Thyroid gland (tissue), 4 donors: ENCODE results near the gene SKP1. TPM values are rescaled to one million over a fixed set of nuclear protein-coding genes. Genes with fewer than 3 reads are reported as not detected.
"Not testable (repeated sequence)": the region's sequence is repeated elsewhere in the genome, so short reads cannot be mapped to it uniquely, and the experiment has no call there.

ENCODE experiments used
- DNase-seq, 2 donors: peaks; one replicate each; pipeline ENCODE4 v3.0.0-alpha.2; 2019
- H3K27ac ChIP-seq, 3 donors: fragments of 200-600 bp; sonication (generic); 1 replicate in 2 of 3; 2 replicates in 1 of 3; pipeline ENCODE4 v1.5.1; 2016 to 2019; ENCODE audit warnings: mild to moderate bottlenecking in 1 of 3, moderate library complexity in 1 of 3
- H3K27me3 ChIP-seq: fragments of 200-600 bp; sonication (generic); one replicate; pipeline ENCODE4 v1.5.1; 2019
- H3K36me3 ChIP-seq, 2 donors: fragments of 200-600 bp; sonication (generic); one replicate each; pipeline ENCODE4 v1.5.1; 2016 to 2019
- H3K4me1 ChIP-seq, 2 donors: fragments of 200-600 bp; sonication (generic); one replicate each; pipeline ENCODE4 v1.5.1; 2017 to 2019
- H3K4me3 ChIP-seq, 3 donors: fragments of 200-600 bp; sonication (generic); replicated peaks in 1 of 3; 1 replicate in 2 of 3; 2 replicates in 1 of 3; pipeline ENCODE4 v1.5.1; 2016; ENCODE audit warnings: mild to moderate bottlenecking in 1 of 3
- H3K9me3 ChIP-seq: fragments of 200-600 bp; sonication (generic); one replicate; pipeline ENCODE4 v1.5.1; 2017
- CTCF ChIP-seq, 6 experiments: fragments of 200-600 bp in 3 of 6; fragments of 450-650 bp in 3 of 6; sonication (generic) in 3 of 6; IDR thresholded peaks; one replicate each; pipeline ENCODE4 v1.5.1; 2016 to 2019; ENCODE audit warnings: antibody characterized with exemption in 6 of 6, mild to moderate bottlenecking in 2 of 6, inconsistent platforms in 1 of 6, moderate library complexity in 1 of 6
- POLR2A ChIP-seq, 2 donors: fragments of 450-650 bp; IDR thresholded peaks; one replicate each; pipeline ENCODE4 v1.6.1; 2017; ENCODE audit warnings: antibody characterized with exemption in 2 of 2, mild to moderate bottlenecking in 2 of 2, moderate library complexity in 1 of 2
- WGBS, 2 donors: methylation state at CpG; one replicate each; pipeline ENCODE4 v1.1.5; 2017; 5-methylcytosine and 5-hydroxymethylcytosine counted together
- intact Hi-C: fragments of 100-400 bp; cut with DNase I; formaldehyde crosslinking; loops from one replicate; pipeline ENCODE4 v1.15.1; 2023
- total RNA-seq, 4 donors: library from RNA; depleted of rRNA; stranded (reverse); fragments of >200 nt; gene quantifications; one replicate each; pipeline ENCODE4 v1.2.3, GENCODE V29; 2016

The SKP1 gene
- total RNA-seq, 4 donors from 2014 or later, result 234 to 418 (median 346) TPM

- H3K4me3 ChIP-seq, result no peak overlapping the region
- no peak for DNase-seq
- peaks cover 37 to 56% of the 10 kb centered on the region in 2 donors for H3K36me3 ChIP-seq
- no peaks in the 10 kb centered on the region for H3K4me1 ChIP-seq
- TF ChIP-seq POLR2A (IDR thresholded peaks at IDR 0.05) (no peak), CTCF (IDR thresholded peaks at IDR 0.05) (no peak)
- intact Hi-C loops, result no loop called here
- H3K27ac ChIP-seq, result no peak overlapping the region
- no peaks in the 10 kb centered on the region for H3K9me3 ChIP-seq
- no peaks in the 10 kb centered on the region for H3K27me3 ChIP-seq
- 94 to 97% methylated on average over 6 of the region's 6 CpGs for WGBS, 2 donors
Observed at GRCh38 chr5:134161513-134162395, 15.0 kb downstream of the SKP1 start.

- Histone ChIP-seq H3K27me3 (no peaks in the 10 kb centered on the region), H3K36me3 (peaks cover 22 to 38% of the 10 kb centered on the region in 2 donors), H3K9me3 (no peaks in the 10 kb centered on the region), H3K4me1 (peaks cover 17 to 34% of the 10 kb centered on the region in 2 donors), H3K4me3 (no peak overlapping the region), H3K27ac (no peak overlapping the region)
- 100% methylated on average over 1 of the region's 1 CpG for WGBS, 2 donors
- TF ChIP-seq POLR2A (IDR thresholded peaks at IDR 0.05), result no peak
- no peak for TF ChIP-seq CTCF (IDR thresholded peaks at IDR 0.05)
- DNase-seq, result no peak
- intact Hi-C loops, result no loop called here
Observed at GRCh38 chr5:134153657-134154056, 23.1 kb downstream of the SKP1 start.

- TF ChIP-seq CTCF (IDR thresholded peaks at IDR 0.05) (no peak), POLR2A (IDR thresholded peaks at IDR 0.05) (no peak)
- no peak overlapping the region for H3K27ac ChIP-seq
- H3K36me3 ChIP-seq, result peaks cover 22 to 35% of the 10 kb centered on the region in 2 donors
- DNase-seq, result no peak
- no peaks in the 10 kb centered on the region for H3K27me3 ChIP-seq
- no peaks in the 10 kb centered on the region for H3K9me3 ChIP-seq
- H3K4me3 ChIP-seq, result no peak overlapping the region
- intact Hi-C loops, result no loop called here
- 91 to 98% methylated on average over 3 of the region's 3 CpGs for WGBS, 2 donors
- H3K4me1 ChIP-seq, result peaks cover 17 to 34% of the 10 kb centered on the region in 2 donors
Observed at GRCh38 chr5:134153241-134153640, 23.5 kb downstream of the SKP1 start.

- DNase-seq, H3K27ac ChIP-seq, intact Hi-C loops, H3K9me3 ChIP-seq, H3K4me3 ChIP-seq, H3K27me3 ChIP-seq: not testable (repeated sequence)
- H3K36me3 ChIP-seq, result peaks cover 25 to 28% of the 10 kb centered on the region in 2 donors
- H3K4me1 ChIP-seq, result peaks cover 17 to 34% of the 10 kb centered on the region in 2 donors
- 96% methylated on average over 15 of the region's 15 CpGs for WGBS, 2 donors
Observed at GRCh38 chr5:134152173-134152832, 24.4 kb downstream of the SKP1 start.

- 97% methylated on average over 3 of the region's 3 CpGs for WGBS, 2 donors
- no peak overlapping the region for H3K4me3 ChIP-seq
- no peak for DNase-seq
- no peaks in the 10 kb centered on the region for H3K27me3 ChIP-seq
- peaks cover 28 to 31% of the 10 kb centered on the region in 2 donors for H3K36me3 ChIP-seq
- TF ChIP-seq CTCF (IDR thresholded peaks at IDR 0.05) (no peak), POLR2A (IDR thresholded peaks at IDR 0.05) (no peak)
- no peaks in the 10 kb centered on the region for H3K9me3 ChIP-seq
- intact Hi-C loops, result no loop called here
- H3K4me1 ChIP-seq, result peaks cover 17 to 34% of the 10 kb centered on the region in 2 donors
- H3K27ac ChIP-seq, result no peak overlapping the region
Observed at GRCh38 chr5:134151723-134152122, 25.0 kb downstream of the SKP1 start.
